GM18861 (cell line): ENCODE data around the gene AFTPH.

Experiments used
- ATAC-seq: cut with Tn5 transposase; IDR thresholded peaks from one replicate; pipeline ENCODE4 v1.9.1; 2021; ENCODE audit not compliant: unreplicated experiment

Gene AFTPH

DNA sequence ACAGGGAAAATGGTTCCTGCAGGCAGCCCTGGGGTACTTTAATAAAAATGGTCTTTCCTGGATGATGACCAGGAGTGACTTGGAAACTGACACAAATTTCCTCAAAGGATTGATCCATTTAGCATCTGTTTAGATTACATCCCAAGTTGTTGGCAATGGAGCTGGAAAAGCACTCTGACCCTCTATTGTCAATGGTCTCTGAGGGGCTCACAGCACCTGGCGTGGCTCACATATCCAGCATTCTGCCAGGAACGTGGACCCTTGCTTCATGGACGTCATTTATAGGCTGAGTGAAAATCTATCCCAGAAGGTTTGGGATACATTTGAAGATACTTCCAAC lies 85.8 kb downstream of the AFTPH start:
- no peak for ATAC-seq

DNA sequence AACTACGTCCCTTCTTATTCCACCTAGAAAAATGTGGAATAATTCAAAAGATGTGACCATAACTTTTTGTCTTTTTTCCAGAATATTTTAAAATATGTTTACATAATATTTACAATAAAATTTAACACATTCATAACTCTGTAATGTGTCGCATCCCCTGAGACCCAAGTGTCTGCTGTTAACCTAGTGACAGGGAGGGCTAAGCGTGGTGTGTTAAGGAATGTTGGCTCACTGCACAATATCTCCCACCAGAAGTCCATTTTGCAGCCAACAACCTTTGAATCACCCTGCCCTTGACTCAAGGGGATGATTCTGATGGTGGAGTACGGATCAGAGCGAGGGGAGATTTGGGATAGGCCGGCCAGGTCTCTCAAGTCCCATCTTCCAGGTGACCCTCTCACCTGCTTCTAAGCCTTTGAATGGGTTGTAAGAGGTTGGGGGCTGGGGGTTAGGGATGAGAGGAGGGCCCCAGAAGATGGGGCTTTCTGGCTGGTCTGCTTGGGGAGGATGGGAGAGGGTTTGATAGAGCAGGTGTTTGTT lies 86.3 kb downstream of the AFTPH start:
- no peak for ATAC-seq

DNA sequence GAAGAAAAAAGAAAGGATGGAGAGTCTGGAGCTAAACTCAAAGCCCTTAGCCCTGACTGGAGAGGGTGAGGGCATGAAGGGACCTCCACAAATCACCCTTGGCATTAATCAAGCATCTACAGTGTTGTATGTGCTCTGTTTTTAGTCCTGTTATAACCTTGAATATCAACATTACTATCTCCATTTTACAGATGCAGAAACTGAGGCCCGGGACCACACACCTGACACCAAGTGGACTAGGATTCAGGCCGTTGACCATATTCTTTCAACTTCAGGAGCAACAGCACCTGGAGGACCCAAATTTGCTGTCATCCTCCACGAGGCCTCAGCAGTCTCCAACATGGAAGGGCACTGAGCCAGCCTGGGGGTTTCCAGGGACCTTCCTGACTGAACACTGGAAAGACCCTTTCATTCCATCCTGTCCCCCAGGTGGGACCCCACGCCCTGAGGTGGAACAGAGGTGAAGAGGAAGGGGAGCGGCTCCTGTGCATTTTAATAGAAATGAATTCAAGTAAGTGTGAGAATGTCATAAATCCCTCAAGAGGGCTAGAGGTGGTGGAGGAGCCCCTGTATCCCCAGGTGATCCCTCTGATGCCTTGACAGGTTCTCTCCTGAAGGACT lies 88.6 kb downstream of the AFTPH start:
- ATAC-seq, result no peak

DNA sequence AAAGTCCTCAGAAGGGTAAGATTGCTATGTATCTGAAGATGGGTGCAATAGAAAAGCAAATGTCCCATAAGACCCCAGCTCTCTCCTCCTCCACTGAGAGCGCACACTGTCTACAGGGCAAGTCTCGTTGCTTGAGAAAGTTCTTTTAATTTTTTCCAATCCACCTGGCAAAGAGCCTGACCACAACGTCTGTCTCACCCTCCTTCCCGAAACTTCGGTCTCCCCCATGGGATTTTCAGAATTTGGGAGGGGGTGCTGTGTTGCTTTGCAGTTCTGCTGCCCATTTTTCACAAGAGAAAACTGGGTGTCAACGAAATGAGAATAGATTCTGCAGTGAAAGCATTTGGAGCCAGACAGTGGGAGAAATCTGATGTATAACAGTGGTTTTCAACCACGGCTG lies 89.1 kb downstream of the AFTPH start:
- no peak for ATAC-seq

DNA sequence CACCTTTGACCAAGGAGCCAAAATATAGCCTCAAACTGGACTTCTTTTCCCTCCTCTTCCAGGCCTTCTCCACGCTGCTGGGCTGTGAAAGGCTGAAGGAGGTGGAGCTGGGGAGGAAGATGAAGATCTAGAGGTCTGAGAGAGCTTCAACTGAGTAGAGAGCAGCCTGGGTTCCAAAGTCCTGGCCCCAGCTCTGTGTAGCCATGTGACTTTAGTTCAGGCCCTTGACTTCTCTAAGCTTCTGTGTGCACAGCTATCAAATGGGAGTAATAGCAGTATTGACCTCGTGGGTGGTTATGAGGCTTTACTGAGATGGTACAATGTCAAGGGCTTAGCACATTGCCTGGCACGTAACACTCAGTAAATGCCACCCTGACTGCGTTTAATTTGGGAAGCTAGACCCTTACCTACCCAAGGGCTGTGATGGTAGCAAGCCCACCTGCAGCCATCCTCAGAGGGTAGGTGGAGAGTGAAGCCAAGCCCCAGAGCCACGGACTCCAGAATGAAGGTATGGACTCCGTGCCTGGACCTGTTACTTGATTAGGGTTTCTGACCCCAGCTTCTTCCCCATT lies 91.2 kb downstream of the AFTPH start:
- no peak for ATAC-seq

DNA sequence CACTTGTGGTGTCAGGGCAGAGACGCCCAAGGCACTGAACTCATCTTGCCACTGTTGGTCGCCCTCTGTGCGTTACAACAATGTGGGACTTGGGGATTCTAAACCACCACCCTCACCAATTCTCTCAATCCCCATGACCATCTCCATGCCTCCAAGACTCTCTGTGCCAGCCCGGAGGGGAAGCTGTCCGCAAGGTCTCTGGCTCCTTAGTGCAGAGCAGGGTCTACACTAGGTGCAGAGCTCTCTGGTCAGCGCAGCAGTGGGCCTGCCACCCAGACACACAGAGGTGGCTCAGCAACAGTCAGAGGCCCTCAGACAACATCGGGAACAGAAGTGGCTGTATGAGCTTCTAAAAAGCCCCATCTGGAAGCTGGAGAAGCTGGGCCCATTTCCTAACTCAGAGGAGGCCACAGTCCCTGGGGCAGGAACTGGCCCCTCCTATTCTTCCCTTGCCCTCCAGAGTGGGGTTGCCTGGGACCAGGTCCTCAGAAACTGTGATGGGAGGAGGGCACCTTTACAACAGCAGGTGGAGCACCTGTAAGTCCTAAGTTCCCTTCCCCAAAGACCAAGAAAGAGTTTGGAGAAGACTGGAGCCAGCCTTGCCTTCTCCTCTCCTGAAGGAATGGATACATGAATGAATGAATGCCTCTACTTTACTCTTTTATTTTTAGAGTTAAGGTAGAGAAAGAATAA lies 91.9 kb downstream of the AFTPH start:
- no peak for ATAC-seq

DNA sequence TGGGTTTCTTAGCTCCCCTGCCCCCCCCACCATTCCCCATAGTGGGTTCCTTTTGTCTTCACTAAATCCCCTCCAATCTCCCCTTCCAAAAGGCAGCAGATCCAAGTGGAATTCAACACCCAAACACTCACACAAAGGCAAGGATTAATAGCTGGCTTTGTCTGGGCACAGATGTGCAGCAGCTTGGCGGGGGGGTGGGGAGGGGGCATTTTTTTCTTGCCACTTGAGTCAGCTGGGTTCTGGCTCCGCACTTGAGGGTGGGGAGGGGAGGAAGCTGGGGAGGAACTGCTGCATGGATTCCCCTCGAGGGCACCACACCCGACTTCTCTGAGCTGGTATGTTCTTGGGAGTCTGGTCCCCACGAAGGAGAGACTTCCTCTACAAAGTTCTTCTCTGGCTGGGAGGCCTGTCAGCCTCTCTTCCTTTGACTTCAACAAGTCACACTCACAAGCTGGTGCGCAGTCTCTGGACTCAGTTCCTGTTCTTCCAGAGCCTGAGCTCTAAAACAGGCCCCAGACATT lies 93.6 kb downstream of the AFTPH start:
- no peak for ATAC-seq

DNA sequence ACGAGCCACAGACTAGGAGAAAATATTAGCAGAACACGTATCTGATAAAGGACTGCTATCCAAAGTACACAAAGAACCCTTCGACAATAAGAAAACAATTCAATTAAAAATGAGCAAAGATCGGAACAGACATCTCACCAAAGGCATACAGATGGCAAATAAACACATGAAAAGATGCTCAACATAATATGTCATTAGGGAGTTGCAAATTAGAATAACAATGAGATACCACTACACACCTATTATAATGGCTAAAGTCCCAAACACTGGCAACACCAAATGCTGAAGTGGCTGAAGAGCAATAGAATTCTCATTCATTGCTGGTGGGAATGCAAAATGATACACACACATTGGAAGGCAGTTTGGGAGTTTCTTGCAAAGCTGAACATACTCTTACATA lies 96.5 kb downstream of the AFTPH start:
- no peak for ATAC-seq

DNA sequence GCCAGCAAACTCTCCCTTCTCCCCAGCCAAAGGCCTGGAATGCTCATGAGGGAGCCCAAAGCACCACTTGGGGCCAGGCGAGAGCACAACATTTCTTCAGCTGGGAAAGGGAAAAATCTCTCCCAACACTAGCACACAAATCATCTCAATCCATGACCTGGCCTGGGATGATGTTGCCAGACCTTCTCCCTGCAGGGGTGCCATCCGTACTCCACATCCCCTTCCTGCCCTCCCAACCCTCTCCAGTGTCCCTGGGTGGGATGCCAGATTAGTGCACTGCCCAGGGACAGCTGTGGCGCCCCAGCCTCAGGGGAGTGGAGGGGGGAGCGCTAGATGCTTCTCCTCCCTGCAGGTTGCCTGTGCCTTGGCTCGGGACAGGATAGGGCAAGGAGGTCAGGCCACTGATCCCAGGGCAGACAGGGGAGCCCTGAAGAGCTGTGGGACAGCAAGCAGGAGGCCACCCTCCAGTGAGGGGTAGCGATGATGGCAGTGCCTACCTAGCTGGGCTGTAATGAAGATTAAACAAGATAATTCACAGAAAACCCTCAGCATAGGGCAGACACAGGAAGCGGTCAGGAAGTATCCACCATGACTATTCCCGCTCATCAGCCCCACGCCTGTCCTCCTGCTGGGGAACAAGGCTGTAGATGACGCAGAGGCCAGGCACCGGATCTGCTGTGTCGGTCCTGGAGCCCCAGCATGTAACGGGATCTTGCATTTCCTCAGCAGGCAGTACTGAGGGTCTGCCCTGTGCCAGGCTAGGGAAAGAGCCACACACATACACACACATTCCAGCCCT lies 98.5 kb downstream of the AFTPH start:
- ATAC-seq, result no peak

DNA sequence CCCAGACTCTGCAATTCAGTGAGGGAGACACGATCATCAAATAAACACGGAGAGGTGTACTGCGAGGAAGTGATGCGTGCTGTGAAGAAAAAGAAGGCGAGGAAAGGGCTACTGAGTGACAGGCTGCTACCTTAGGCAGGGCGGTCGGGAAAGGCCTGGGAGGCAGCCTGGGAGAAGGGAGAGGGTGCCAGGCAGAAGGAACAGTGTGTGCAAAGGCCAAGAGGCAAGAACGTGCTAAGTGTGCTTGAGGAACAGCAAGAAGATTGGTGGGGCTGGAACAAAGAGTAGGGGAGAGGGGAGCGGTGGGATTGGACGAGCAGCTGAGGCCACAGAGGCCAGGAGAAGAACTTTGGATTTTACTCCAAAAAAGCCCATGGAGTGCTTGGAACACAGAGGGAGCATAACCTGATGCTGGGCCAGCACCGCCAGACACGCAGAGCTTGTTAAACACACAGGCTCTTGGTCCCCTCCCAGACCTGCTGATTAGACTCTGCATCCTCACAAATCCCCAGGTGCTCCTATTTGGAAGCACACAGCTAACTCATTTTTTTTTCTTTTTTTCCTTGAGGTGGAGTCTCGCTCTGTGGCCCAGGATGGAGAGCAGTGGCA lies 99.2 kb downstream of the AFTPH start:
- no peak for ATAC-seq

DNA sequence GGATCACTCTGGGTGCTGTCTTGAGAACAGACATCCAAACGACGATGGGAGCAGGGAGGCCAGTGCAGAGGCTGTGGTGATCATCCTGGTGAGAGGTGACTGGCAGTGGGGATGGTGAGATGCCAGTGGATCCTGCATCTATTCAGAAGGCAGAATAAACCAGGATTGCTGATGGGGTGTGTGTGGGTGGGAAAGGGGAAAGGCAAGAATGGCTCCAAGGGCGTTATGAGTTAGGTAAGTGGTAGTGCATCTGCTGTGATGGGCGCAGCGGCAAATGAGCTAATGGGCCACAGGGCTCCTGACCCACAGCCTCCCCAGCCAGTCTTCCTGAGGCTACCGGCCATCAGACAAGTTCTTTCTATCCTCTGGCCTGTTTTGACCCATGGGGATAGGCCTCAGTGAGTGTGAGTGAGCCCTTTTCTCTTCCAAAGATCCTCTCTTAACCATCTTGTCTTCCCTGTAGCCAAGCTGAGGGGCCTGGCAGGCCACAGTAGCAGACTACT lies 100.0 kb downstream of the AFTPH start:
- no peak for ATAC-seq

DNA sequence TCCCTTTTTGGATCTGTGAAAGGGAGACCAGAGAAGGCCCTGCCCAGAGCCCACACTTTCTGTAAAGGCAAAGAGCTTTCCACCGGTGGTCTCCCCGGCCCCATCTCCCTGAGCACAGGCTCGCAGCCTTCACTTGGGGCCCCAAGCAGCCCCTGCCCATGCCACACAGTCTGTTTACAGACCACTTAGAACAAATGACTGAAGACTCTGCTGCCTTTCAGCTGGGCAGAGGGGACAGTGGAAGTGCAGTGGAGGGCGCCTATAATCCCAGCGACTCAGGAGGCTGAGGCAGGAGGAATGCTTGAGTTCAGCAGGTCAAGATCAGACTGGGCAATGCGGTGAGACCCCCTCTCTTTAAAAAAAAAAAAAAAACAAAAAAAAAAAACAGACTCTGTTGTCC lies 100.7 kb downstream of the AFTPH start:
- no peak for ATAC-seq

DNA sequence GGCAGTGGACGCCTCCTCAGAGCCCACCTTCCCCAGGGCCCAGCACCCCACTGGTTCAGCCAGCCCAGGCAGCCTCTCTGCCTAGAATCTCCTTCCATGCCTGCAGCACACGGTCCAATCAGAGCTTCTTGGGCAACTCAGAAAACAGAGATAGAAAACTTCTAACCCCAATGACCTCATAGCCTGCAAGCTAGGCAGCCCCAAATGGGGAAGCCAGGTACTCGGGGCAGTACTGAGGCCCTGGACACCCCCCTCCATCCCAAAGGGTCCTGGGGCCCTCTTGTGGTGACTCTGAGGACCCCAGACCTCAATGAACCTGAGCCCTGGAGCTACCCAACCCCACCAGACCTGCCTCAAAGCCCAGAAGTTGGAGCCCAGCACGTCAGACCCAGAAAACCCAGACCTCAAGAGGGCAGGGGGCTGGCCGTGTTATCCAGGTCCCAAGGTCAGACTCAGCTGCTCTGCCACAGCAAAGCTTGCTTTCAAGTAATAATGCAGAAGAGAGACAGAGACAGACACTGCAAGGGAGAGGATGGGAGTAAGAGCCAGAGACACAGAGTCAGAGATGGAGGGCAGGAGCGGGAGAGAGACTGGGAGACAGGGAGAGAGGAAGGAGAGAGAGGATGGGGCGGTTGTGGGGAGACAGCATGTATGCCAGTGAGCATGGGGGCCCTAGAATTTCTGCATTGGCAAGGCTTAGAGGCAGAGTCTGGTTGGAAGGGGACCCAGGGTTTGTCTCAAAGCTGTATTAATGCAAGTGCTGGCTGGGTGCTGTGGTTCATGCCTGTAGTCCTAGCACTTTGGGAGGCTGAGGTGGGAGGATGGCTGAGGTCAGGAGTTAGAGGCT lies 101.4 kb downstream of the AFTPH start:
- ATAC-seq, result no peak

DNA sequence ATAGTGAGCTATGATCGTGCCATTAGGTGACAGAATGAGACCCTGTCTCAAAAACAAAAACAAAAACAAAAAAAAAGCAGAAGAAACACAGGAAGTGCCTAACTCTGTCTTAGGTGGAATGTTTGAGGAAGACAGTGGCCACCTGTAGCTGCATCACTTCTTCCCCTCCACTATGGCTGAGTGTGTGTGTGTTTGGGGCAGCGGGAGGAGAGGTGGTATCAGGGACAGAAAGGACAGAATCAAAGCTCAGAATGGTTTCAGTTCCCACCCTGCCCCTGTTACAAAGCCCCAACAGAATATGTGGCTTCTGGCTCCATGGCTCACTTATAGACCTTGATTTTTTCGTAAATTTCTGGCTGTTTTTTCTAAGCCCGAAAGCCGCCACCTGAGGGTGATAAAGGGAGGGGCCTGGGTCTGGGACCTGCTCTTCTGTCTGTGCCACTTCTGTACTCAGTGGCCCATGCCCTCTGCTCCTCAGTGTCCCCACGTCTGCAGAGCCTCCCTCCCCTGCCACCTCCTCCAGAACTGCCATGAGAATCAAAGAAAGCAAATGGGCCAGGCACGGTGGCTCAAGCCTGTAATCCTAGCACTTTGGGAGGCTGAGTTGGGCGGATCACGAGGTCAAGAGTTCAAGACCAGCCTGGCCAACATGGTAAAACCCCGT lies 102.2 kb downstream of the AFTPH start:
- ATAC-seq, result no peak

DNA sequence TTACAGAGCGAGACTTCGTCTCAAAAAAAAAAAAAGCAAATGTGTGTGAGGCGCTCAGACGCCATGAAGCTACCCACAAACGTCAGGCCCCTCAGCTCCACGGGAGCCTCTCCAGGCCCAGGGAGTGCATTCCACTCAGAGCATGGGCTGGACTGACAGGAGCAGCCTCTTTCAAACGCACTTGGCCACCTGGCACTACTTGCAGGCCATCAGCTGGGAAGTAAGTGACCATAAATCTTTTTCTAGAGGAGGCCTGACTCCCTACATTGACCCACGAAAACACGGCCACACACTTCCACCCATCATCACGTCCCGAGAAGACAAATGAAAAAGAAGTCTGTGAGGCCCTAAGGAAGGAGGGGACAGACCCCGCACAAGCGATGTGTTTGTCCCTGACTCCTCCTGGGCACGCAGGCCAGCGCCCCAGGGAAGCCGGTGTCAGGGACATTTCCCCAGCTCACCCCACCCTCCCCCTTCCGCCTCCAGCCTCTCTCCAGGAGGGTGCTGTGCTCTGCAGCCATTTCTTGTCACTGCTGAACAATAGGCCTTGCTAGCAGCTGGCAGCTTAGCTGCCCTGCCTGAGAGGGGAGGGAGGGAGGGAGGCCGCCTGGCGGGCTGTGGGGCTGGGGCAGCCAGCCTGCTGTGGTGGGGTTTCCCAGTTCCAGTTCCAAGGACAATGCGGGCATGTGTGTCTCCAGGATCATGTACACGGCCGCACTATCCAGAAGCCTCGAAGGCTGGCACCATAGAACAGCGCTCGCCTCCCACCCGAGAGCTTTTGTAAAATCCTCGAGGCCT lies 103.0 kb downstream of the AFTPH start:
- ATAC-seq, result no peak

DNA sequence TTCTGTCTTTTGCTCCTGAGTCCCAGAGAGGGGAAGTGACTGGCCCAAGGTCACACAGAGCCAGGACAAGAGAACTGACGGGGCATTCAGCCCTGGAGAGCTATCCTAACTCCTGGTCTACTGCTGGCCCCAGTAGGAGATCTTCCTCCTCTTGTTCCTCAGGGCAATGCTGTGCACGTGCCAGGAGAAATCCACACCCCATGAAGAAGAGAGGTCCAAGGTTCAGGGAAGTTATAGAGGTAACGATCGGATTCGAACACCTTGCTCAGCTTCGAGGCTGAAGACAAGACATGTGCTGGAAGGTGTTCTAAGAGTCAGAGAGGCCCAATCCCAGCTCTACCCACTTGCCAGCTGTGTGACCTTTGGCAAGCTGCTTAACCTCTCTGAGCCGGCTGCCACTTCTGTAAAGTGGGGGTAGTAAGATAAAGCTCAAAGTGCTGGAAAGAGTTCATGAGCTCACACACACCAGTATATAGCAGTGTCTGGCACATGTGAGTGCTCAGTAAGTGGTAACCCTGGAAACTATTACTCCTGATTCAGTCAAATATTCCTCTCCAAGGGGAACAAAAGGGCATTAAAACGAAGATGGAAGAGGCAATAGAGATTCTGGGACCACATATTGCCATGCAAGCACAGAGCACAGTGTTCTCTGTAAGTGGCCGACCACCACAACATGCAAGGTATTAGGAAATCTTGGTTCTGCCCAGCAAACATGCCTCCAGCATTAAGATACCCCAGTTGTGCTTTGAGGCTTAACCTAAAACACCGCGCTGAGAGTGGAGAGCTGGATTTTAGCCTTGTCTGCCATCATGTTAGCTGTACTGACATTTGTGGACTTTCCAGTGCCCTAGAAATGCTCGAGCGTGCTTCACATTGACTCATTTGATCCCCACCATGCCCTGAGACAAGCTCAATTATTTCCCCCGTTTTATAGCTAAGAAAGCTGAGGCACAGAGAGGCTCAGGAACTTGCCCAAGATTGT lies 104.0 kb downstream of the AFTPH start:
- no peak for ATAC-seq

DNA sequence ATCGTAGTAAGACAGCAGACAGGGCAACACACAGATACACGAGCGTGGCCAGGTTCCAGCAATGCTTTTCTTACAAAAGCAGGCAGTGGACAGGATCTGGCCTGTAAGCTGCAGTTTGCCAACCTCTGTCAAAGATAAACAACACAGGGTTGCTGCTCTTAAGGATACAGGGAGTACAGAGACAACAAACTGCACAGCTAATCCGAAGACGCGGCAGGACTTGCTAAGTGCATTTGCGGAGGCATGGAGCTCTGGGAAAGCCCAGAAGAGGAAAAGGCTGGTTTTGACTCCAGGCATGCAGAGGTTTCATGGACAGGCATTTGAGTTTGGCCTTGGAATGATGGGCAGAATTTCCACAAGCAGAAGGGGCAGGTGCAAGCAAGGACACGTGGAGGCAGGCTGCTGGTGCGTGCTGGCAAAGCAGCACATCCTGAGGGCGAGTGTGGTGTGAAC lies 105.2 kb downstream of the AFTPH start:
- ATAC-seq, result no peak
